DND-41 (cell line): ENCODE results near the gene PHF2.

Experiments
- EZH2 ChIP-seq: IDR thresholded peaks from 3 replicates; pipeline ENCODE4 v1.6.1; 2012; ENCODE audit warnings: borderline replicate concordance, low read depth, mild to moderate bottlenecking, moderate library complexity, low read length, inconsistent platforms; ENCODE audit not compliant: severe bottlenecking
- TF ChIP-seq, protein P1 (sequence below): IDR thresholded peaks from 2 replicates; pipeline ENCODE4 v1.5.1; 2012; ENCODE audit warnings: borderline replicate concordance, low read length, moderate library complexity, mild to moderate bottlenecking; ENCODE audit not compliant: poor library complexity, severe bottlenecking; ENCODE audit errors: extremely low read depth

DNA sequence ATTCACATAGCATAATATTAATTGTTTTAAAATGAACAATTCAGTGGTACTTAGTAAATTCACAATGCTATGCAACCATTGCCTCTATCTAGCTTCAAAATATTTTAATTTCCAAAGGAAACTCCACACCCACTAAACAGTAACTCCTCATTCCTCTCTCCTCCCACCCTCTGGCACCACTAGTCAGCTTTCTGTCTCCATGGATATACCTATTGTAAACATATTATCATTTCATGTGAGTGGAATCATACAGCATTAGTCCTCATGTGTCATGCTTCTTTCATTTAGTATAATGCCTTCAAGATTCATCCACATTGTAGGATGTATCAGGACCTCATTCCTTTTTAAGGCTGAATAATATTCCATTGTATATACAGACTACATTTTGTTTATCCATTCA, 48.6 kb downstream of the PHF2 start:
- TF ChIP-seq, protein P1, sequence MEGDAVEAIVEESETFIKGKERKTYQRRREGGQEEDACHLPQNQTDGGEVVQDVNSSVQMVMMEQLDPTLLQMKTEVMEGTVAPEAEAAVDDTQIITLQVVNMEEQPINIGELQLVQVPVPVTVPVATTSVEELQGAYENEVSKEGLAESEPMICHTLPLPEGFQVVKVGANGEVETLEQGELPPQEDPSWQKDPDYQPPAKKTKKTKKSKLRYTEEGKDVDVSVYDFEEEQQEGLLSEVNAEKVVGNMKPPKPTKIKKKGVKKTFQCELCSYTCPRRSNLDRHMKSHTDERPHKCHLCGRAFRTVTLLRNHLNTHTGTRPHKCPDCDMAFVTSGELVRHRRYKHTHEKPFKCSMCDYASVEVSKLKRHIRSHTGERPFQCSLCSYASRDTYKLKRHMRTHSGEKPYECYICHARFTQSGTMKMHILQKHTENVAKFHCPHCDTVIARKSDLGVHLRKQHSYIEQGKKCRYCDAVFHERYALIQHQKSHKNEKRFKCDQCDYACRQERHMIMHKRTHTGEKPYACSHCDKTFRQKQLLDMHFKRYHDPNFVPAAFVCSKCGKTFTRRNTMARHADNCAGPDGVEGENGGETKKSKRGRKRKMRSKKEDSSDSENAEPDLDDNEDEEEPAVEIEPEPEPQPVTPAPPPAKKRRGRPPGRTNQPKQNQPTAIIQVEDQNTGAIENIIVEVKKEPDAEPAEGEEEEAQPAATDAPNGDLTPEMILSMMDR = no peak
- TF ChIP-seq EZH2 = no peak
